ENCODE measurements around the gene EBNA1BP2. TPM values are rescaled to one million over a fixed set of nuclear protein-coding genes. Genes with fewer than 3 reads are reported as not detected.
A peak's percentile ranks its signal among the peaks of the same experiment; 100 is the strongest.

EBNA1BP2 gene
- total RNA-seq, 1 experiment from 2014 or later = 274 TPM

GRCh38 chr1:43147625-43148327 lies 24.3 kb downstream of the EBNA1BP2 start:
- H3K4me1 ChIP-seq (ENCODE audit: insufficient read depth, low read length) = peaks cover 23% of the 10 kb centered on the region
- no peak overlapping the region for H3K9ac ChIP-seq (ENCODE audit: low read length)
- H3K4me3 ChIP-seq (ENCODE audit: low read length) = peak overlapping the region; percentile 26; the same call in 1 of the 2 replicates
- peak overlapping the region; percentile 50 for H3K4me2 ChIP-seq (ENCODE audit: low read length)
- no peaks in the 10 kb centered on the region for H3K9me2 ChIP-seq (replicated peaks; ENCODE audit: low read length)
- intact Hi-C loops (cut with micrococcal nuclease) = no loop called here
- H3K79me2 ChIP-seq (ENCODE audit: low read length) = no peaks in the 10 kb centered on the region
- POLR2A ChIA-PET (ENCODE audit: unreplicated experiment) = interaction anchor here (0.6 kb wide), 2 partner anchors 58 to 356 kb away, joined by 3 read pairs; no protein-coding TSS in a partner anchor
- peak; percentile 89 for ATAC-seq
- CTCF ChIA-PET = no interaction called here
- no peaks in the 10 kb centered on the region for H4K20me1 ChIP-seq (ENCODE audit: low read length)
- DNase-seq = peak; percentile 62
- no peaks in the 10 kb centered on the region for H3K27me3 ChIP-seq (ENCODE audit: low read length)
- no peaks in the 10 kb centered on the region for H3K9me3 ChIP-seq (ENCODE audit: low read length)
- no peak overlapping the region for H3K27ac ChIP-seq (ENCODE audit: low read length)
- H3K36me3 ChIP-seq (ENCODE audit: low read depth, low read length) = no peaks in the 10 kb centered on the region
- TF ChIP-seq CTCF (conservative IDR thresholded peaks at IDR 0.05; ENCODE audit: low read depth, low read length) (no peak), EZH2 (IDR thresholded peaks at IDR 0.05; ENCODE audit: low read length, unreplicated experiment) (no peak), EZH2phosphoT487 (IDR thresholded peaks at IDR 0.05; ENCODE audit: borderline replicate concordance, low read length) (no peak)
- H3F3A ChIP-seq (ENCODE audit: low read length, unreplicated experiment) = no peaks in the 10 kb centered on the region
- BruUV-seq (replicated peaks) = no TSS peak
- peak overlapping the region; percentile 52 for H2AFZ ChIP-seq (ENCODE audit: low read length)

DNA sequence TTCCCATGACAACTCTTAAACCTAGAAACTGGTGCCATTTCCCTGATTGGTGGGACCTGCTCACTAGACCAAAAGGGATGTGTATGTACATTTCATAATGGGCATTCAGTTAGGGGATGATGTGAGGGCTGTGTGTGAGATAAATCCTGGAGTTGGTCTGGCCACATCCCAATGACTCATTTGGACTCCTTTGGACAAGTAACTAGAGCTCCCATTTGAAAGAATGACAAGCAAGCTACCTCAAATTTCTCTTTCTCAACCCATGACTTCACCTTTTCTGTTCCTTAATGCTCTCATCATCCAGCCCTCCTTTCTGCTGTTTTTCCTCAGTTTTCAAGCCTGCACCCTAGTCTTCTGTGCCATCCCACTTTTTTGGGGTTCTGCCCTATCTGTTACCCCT lies 27.9 kb downstream of the EBNA1BP2 start:
- BruUV-seq (replicated peaks) = no TSS peak
- TF ChIP-seq EZH2phosphoT487 (IDR thresholded peaks at IDR 0.05; ENCODE audit: borderline replicate concordance, low read length) (no peak), CTCF (conservative IDR thresholded peaks at IDR 0.05; ENCODE audit: low read depth, low read length) (no peak), EZH2 (IDR thresholded peaks at IDR 0.05; ENCODE audit: low read length, unreplicated experiment) (no peak)
- no peak overlapping the region for H2AFZ ChIP-seq (ENCODE audit: low read length)
- no peaks in the 10 kb centered on the region for H3K9me2 ChIP-seq (replicated peaks; ENCODE audit: low read length)
- H3K9ac ChIP-seq (ENCODE audit: low read length) = no peak overlapping the region
- H3K4me3 ChIP-seq (ENCODE audit: low read length) = no peak overlapping the region
- ChIA-PET CTCF (interaction anchor here (0.9 kb wide), 1 partner anchor 71 kb away, joined by 3 read pairs; no protein-coding TSS in a partner anchor), POLR2A (ENCODE audit: unreplicated experiment) (no interaction called here)
- no peak overlapping the region for H3K4me2 ChIP-seq (ENCODE audit: low read length)
- peak; percentile 40; the same call in 1 of the 2 replicates for ATAC-seq
- H4K20me1 ChIP-seq (ENCODE audit: low read length) = no peaks in the 10 kb centered on the region
- DNase-seq = peak; percentile 92
- no peaks in the 10 kb centered on the region for H3K79me2 ChIP-seq (ENCODE audit: low read length)
- no peaks in the 10 kb centered on the region for H3K36me3 ChIP-seq (ENCODE audit: low read depth, low read length)
- no peaks in the 10 kb centered on the region for H3K9me3 ChIP-seq (ENCODE audit: low read length)
- peaks cover 23% of the 10 kb centered on the region for H3K4me1 ChIP-seq (ENCODE audit: insufficient read depth, low read length)
- intact Hi-C loops (cut with micrococcal nuclease) = no loop called here
- no peaks in the 10 kb centered on the region for H3F3A ChIP-seq (ENCODE audit: low read length, unreplicated experiment)
- H3K27me3 ChIP-seq (ENCODE audit: low read length) = no peaks in the 10 kb centered on the region
- peak overlapping the region; percentile 29; the same call in 1 of the 2 replicates for H3K27ac ChIP-seq (ENCODE audit: low read length)

DNA sequence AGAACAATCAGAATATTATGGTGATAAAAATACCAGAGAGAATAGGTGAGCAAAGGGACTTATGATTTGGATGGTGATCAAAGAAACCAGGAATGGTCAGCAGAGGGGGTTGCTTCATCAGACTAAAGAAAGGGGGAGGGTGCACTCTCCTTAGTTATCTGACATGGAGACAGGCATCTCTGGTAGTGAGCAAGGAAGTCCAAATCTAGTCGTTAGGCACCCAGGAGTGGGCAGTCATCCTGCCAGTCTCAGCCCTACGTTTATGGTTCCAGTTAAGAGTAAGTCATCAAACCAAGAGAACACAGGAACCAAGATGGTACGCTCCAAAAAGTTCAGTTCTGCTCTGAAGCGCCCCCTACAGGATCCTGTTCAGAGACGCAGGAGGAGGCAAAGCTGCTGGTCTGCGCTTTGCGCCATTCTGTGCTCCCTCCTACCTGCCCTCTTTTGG lies 28.6 kb downstream of the EBNA1BP2 start:
- no peak for ATAC-seq
- H3K36me3 ChIP-seq (ENCODE audit: low read depth, low read length) = no peaks in the 10 kb centered on the region
- H3K4me3 ChIP-seq (ENCODE audit: low read length) = no peak overlapping the region
- H3K4me1 ChIP-seq (ENCODE audit: insufficient read depth, low read length) = peaks cover 23% of the 10 kb centered on the region
- POLR2A ChIA-PET (ENCODE audit: unreplicated experiment) = no interaction called here
- TF ChIP-seq CTCF (conservative IDR thresholded peaks at IDR 0.05; ENCODE audit: low read depth, low read length) (peak; percentile 63), EZH2 (IDR thresholded peaks at IDR 0.05; ENCODE audit: low read length, unreplicated experiment) (no peak), EZH2phosphoT487 (IDR thresholded peaks at IDR 0.05; ENCODE audit: borderline replicate concordance, low read length) (no peak)
- CTCF ChIA-PET = no interaction called here
- no peaks in the 10 kb centered on the region for H3K27me3 ChIP-seq (ENCODE audit: low read length)
- no peaks in the 10 kb centered on the region for H3K9me3 ChIP-seq (ENCODE audit: low read length)
- H4K20me1 ChIP-seq (ENCODE audit: low read length) = no peaks in the 10 kb centered on the region
- H3F3A ChIP-seq (ENCODE audit: low read length, unreplicated experiment) = no peaks in the 10 kb centered on the region
- no peaks in the 10 kb centered on the region for H3K79me2 ChIP-seq (ENCODE audit: low read length)
- H3K9me2 ChIP-seq (replicated peaks; ENCODE audit: low read length) = no peaks in the 10 kb centered on the region
- DNase-seq = peak; percentile 27
- no TSS peak for BruUV-seq (replicated peaks)
- intact Hi-C loops (cut with micrococcal nuclease) = no loop called here
- no peak overlapping the region for H3K9ac ChIP-seq (ENCODE audit: low read length)
- no peak overlapping the region for H3K27ac ChIP-seq (ENCODE audit: low read length)
- H3K4me2 ChIP-seq (ENCODE audit: low read length) = no peak overlapping the region
- H2AFZ ChIP-seq (ENCODE audit: low read length) = no peak overlapping the region

Measured in PC-3 (cell line).